GM12878 (cell line): ENCODE results near the gene ZPBP. TPM values are rescaled to one million over a fixed set of nuclear protein-coding genes. Genes with fewer than 3 reads are reported as not detected.

ENCODE experiments used
- ATAC-seq: fragments of 200-7000 bp; cut with Tn5 transposase; 3 replicates; pipeline ENCODE4 v1.9.1; 2020; ENCODE audit warnings: mild to moderate bottlenecking, moderate library complexity
- BruUV-seq: library from RNA; stranded (reverse); fragments of 400-500 nt; replicated peaks from 2 replicates; lab custom pipeline; 2021; lab: Mats Ljungman, UMichigan
- CTCF ChIA-PET: fragments of 300-600 bp; sonication (Branson Sonifier 250); formaldehyde crosslinking; extraction: SDS; loops from one replicate; lab custom pipeline; 2021; ENCODE audit warnings: inconsistent platforms; lab: Yijun Ruan, JAX
- POLR2A ChIA-PET: fragments of 350-600 bp; formaldehyde crosslinking; extraction: SDS; loops from one replicate; lab custom pipeline; 2021; ENCODE audit warnings: inconsistent platforms; lab: Charles Lee
- RAD21 ChIA-PET: fragments of 300-600 bp; sonication (Branson Sonifier 250); formaldehyde crosslinking; loops from one replicate; lab custom pipeline; 2023; ENCODE audit warnings: antibody characterized with exemption; ENCODE audit not compliant: unreplicated experiment; lab: Charles Lee
- SMC1A ChIA-PET: fragments of 300-600 bp; sonication (Branson Sonifier 250); formaldehyde crosslinking; loops from one replicate; lab custom pipeline; 2023; ENCODE audit not compliant: unreplicated experiment, uncharacterized antibody; lab: Charles Lee
- DNase-seq: peaks from one replicate; pipeline ENCODE4 v3.0.0-alpha.2; 2011; ENCODE audit warnings: low read depth, low spot score
- FAIRE-seq: peaks from 3 replicates; lab custom pipeline; 2011; peaks lifted over from hg19 to GRCh38; lab: Jason Lieb, UNC
- H2AFZ ChIP-seq: 2 replicates; pipeline ENCODE4 v1.6.0; 2011; ENCODE audit warnings: low read depth, low read length, control low read depth; ENCODE audit not compliant: control insufficient read depth
- H3K27ac ChIP-seq: 2 replicates; pipeline ENCODE4 v1.5.1; 2011; ENCODE audit warnings: control low read depth; ENCODE audit not compliant: control insufficient read depth, insufficient read depth
- H3K27me3 ChIP-seq, 2 experiments: replicated peaks in 1 of 2; 2 replicates each; pipeline versions ENCODE4 v1.6.0 to v1.6.1; 2011; ENCODE audit warnings: low read length in 1 of 2; ENCODE audit not compliant: control insufficient read depth in 2 of 2, insufficient read depth in 2 of 2
- H3K36me3 ChIP-seq, 2 experiments: 2 replicates each; pipeline ENCODE4 v1.5.1; 2011; ENCODE audit warnings: low read length in 1 of 2; ENCODE audit not compliant: control insufficient read depth in 2 of 2, insufficient read depth in 2 of 2
- H3K4me1 ChIP-seq: 2 replicates; pipeline ENCODE4 v1.6.1; 2011; ENCODE audit warnings: mild to moderate bottlenecking, low read length, moderate library complexity, mixed read lengths; ENCODE audit not compliant: control insufficient read depth, insufficient read depth
- H3K4me2 ChIP-seq: 2 replicates; pipeline ENCODE4 v1.6.0; 2011; ENCODE audit warnings: control low read depth; ENCODE audit not compliant: control insufficient read depth, insufficient read depth
- H3K4me3 ChIP-seq: fragments of 200-600 bp; sonication (generic); 2 replicates; pipeline ENCODE4 v1.5.1; 2016
- H3K79me2 ChIP-seq: 2 replicates; pipeline ENCODE4 v1.6.0; 2011; ENCODE audit warnings: low read length; ENCODE audit not compliant: control insufficient read depth, insufficient read depth
- H3K9ac ChIP-seq: 2 replicates; pipeline ENCODE4 v1.8.0; 2011; ENCODE audit warnings: low read length, control low read depth, mixed read lengths; ENCODE audit not compliant: control insufficient read depth, insufficient read depth
- H3K9me3 ChIP-seq: replicated peaks from 3 replicates; pipeline ENCODE4 v1.5.1; 2011; ENCODE audit warnings: mild to moderate bottlenecking, low read length; ENCODE audit not compliant: control insufficient read depth, insufficient read depth
- H4K20me1 ChIP-seq: 2 replicates; pipeline ENCODE4 v1.6.0; 2011; ENCODE audit not compliant: control insufficient read depth, insufficient read depth
- BACH1 ChIP-seq: fragments of 450-650 bp; IDR thresholded peaks from 2 replicates; pipeline ENCODE4 v1.6.1; 2017; ENCODE audit warnings: mild to moderate bottlenecking, borderline replicate concordance
- HDAC2 ChIP-seq: fragments of 200-600 bp; sonication (generic); IDR thresholded peaks from 2 replicates; pipeline ENCODE4 v1.6.1; 2017
- MEF2A ChIP-seq: IDR thresholded peaks from 2 replicates; pipeline ENCODE4 v1.6.1; 2011; ENCODE audit warnings: low read depth, mild to moderate bottlenecking, low read length, moderate library complexity; ENCODE audit not compliant: insufficient read depth
- NBN ChIP-seq: fragments of 450-650 bp; IDR thresholded peaks from 2 replicates; pipeline ENCODE4 v1.6.1; 2016
- PRDM15 ChIP-seq: fragments of 450-650 bp; formaldehyde crosslinking; IDR thresholded peaks from 2 replicates; pipeline ENCODE4 v1.4.0; 2020; ENCODE audit warnings: mild to moderate bottlenecking, moderate library complexity
- RELA ChIP-seq: fragments of 450-650 bp; IDR thresholded peaks from 2 replicates; pipeline ENCODE4 v1.8.0; 2014; ENCODE audit warnings: borderline replicate concordance; ENCODE audit not compliant: partially characterized antibody
- SKIL ChIP-seq: fragments of 450-650 bp; IDR thresholded peaks from 2 replicates; pipeline ENCODE4 v1.6.1; 2017; ENCODE audit warnings: mild to moderate bottlenecking, low read depth, inconsistent platforms; ENCODE audit not compliant: poor library complexity, severe bottlenecking
- TCF12 ChIP-seq: IDR thresholded peaks from 2 replicates; pipeline ENCODE4 v1.6.1; 2011; ENCODE audit warnings: low read depth, mild to moderate bottlenecking, low read length
- TCF7 ChIP-seq: IDR thresholded peaks from 2 replicates; pipeline ENCODE4 v1.6.1; 2014; ENCODE audit warnings: antibody characterized with exemption, borderline replicate concordance
- USF2 ChIP-seq: IDR thresholded peaks from 2 replicates; pipeline ENCODE4 v1.6.1; 2011; ENCODE audit warnings: low read depth, low read length, improper control_type of control experiment, borderline replicate concordance
- ZBTB11 ChIP-seq: fragments of 450-650 bp; formaldehyde crosslinking; IDR thresholded peaks from 2 replicates; pipeline ENCODE4 v1.5.0; 2022; ENCODE audit warnings: mild to moderate bottlenecking, missing genetic modification characterization
- WGBS: methylation state at CpG from one replicate; pipeline ENCODE4 v1.1.6; 2016; ENCODE audit warnings: low lambda C conversion rate; ENCODE audit not compliant: insufficient replicate concordance, insufficient coverage; ENCODE audit errors: missing lambda C conversion rate; 5-methylcytosine and 5-hydroxymethylcytosine counted together
- in situ Hi-C: fragments of 300-500 bp; cut with MboI; formaldehyde crosslinking; loops from 9 replicates; pipeline ENCODE4 v1.14.3; 2018; ENCODE audit warnings: mixed read lengths
- intact Hi-C: fragments of 100-400 bp; cut with micrococcal nuclease; formaldehyde crosslinking; loops from one replicate; pipeline ENCODE4 v1.14.2; 2022; ENCODE audit not compliant: unreplicated experiment
- polyA plus RNA-seq, 11 experiments: library from polyadenylated mRNA; depleted of rRNA in 4 of 11; unstranded in 6 of 11; stranded (reverse) in 5 of 11; fragments of >200 nt; fragmentation: Nextera tagmentation in 4 of 11; fragmentation: Illumina TruSeq in 1 of 11; extraction: Ambion mirVana in 4 of 11; extraction: Trizol in 1 of 11; gene quantifications; 1 replicate in 1 of 11; 2 replicates in 10 of 11; pipeline versions ENCODE4 v1.2.1 to v1.2.3, GENCODE V29; 2011 to 2016; ENCODE audit warnings: inconsistent platforms in 2 of 11, missing spikeins in 2 of 11, low read depth in 1 of 11
- total RNA-seq, 4 experiments: library from RNA; depleted of rRNA in 3 of 4; stranded (reverse); fragments of >200 nt in 3 of 4; fragmentation: Illumina TruSeq in 1 of 4; extraction: Trizol in 1 of 4; gene quantifications; 2 replicates each; pipeline versions ENCODE4 v1.2.1 to v1.2.3, GENCODE V29; 2013 to 2021

Gene ZPBP
- total and polyA plus RNA-seq, 10 of the 15 experiments (the other 5 are each of a cell fraction or from before 2014, with no cell fraction given), result not detected

GRCh38 chr7:49927631-49928030 is 165.4 kb downstream of the ZPBP start (continued):
- TF ChIP-seq SKIL, result no peak
- TF ChIP-seq ZBTB11 (CRISPR knock-in tag), result no peak
- no peak for TF ChIP-seq TCF7
- no peak for TF ChIP-seq BACH1

GRCh38 chr7:49926720-49927119 is 166.3 kb downstream of the ZPBP start:
- Histone ChIP-seq H3K9me3 (peaks cover under 1% of the 10 kb centered on the region; the same call in 1 of the 3 replicates), H2AFZ (no peak overlapping the region), H3K36me3 (no peaks in the 10 kb centered on the region), H3K4me3 (no peak overlapping the region), H3K4me2 (no peak overlapping the region), H3K27ac (no peak overlapping the region), H3K9ac (no peak overlapping the region), H3K4me1 (no peaks in the 10 kb centered on the region), H3K79me2 (no peaks in the 10 kb centered on the region), H4K20me1 (no peaks in the 10 kb centered on the region), H3K27me3 (no peaks in the 10 kb centered on the region)
- ATAC-seq, result no peak
- 22% methylated on average over 6 of the region's 6 CpGs for WGBS
- ChIA-PET CTCF (no interaction called here), SMC1A (no interaction called here), POLR2A (no interaction called here), RAD21 (no interaction called here)
- BruUV-seq, result no TSS peak
- no peak for FAIRE-seq
- no peak for TF ChIP-seq PRDM15
- no peak for TF ChIP-seq USF2
- TF ChIP-seq RELA, result no peak
- no peak for TF ChIP-seq NBN
- TF ChIP-seq HDAC2, result no peak
- no peak for TF ChIP-seq TCF12
- TF ChIP-seq MEF2A, result no peak
- in situ Hi-C loops, result no loop called here
- intact Hi-C loops, result no loop called here
- DNase-seq, result no peak
